H1 (cell line): ENCODE results near the gene TTR. TPM values are rescaled to one million over a fixed set of nuclear protein-coding genes. Genes with fewer than 3 reads are reported as not detected.

Experiments
- E2F6 ChIP-seq: IDR thresholded peaks from 2 replicates; pipeline ENCODE4 v1.6.1; 2012; ENCODE audit warnings: inconsistent platforms
- SIRT6 ChIP-seq: IDR thresholded peaks from one replicate; pipeline ENCODE4 v1.7.1; 2012; ENCODE audit warnings: low read length, inconsistent platforms
- SP2 ChIP-seq: IDR thresholded peaks from 2 replicates; pipeline ENCODE4 v1.6.1; 2012; ENCODE audit warnings: mild to moderate bottlenecking, low read length, inconsistent platforms
- YY1 ChIP-seq: IDR thresholded peaks from 2 replicates; pipeline ENCODE4 v1.6.1; 2011; ENCODE audit warnings: low read depth, mild to moderate bottlenecking, low read length
- polyA plus RNA-seq, 7 experiments: library from polyadenylated mRNA; depleted of rRNA in 3 of 7; stranded (reverse) in 5 of 7; unstranded in 2 of 7; fragments of >200 nt in 5 of 7; fragments of 200-250 nt in 2 of 7; gene quantifications; 1 replicate in 5 of 7; 2 replicates in 1 of 7; 4 replicates in 1 of 7; pipeline versions ENCODE4 v1.2.1 to v1.2.3, GENCODE V29; 2011 to 2013; ENCODE audit warnings: missing spikeins in 2 of 7, mixed read lengths in 2 of 7
- total RNA-seq: library from RNA; stranded (reverse); fragmentation: NEBNext Ultra II Directional; extraction: Animal tissue kit (Norgen Biotek cat#: 25700); gene quantifications from 2 replicates; pipeline ENCODE4 v1.2.1, GENCODE V29; 2021

TTR gene
- total and polyA plus RNA-seq, 2 of the 8 experiments (the other 6 are each of a cell fraction or from before 2014, with no cell fraction given) = not detected

DNA sequence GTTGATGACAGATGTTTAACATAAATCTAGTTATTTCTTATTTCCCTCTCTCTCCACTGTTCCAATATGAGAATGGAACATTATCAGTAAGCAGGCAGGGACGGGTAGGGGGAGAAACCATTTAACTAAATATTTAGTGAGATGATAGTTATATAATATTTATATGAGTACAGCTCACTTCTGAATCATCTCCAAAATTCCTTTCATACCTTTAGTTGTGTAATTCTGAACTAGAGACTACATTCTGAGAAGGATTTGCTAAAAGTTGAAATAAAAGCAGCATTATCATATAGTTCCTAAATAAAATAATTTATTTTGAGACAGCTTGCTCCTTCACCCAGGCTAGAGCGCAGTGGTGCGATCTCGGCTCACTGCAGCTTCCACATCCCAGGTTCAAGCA, 51.3 kb downstream of the TTR start (continued):
- TF ChIP-seq E2F6 (no peak), YY1 (no peak), SP2 (no peak), SIRT6 (no peak)
- TF ChIP-seq, all 59 proteins: peak for 0
